GM11168 (cell line): ENCODE measurements around the gene GPR158.

Experiments
- in situ Hi-C: fragments of 300-500 bp; cut with MboI; formaldehyde crosslinking; loops from one replicate; pipeline ENCODE4 v1.12.0; 2022; ENCODE audit warnings: low sequenced_read_pairs; ENCODE audit not compliant: unreplicated experiment

GPR158 gene

GRCh38 chr10:25487266-25487665 lies 312.5 kb downstream of the GPR158 start:
- in situ Hi-C loops = no loop called here

GRCh38 chr10:25492040-25492439 lies 317.2 kb downstream of the GPR158 start:
- in situ Hi-C loops = no loop called here

- in situ Hi-C loops = no loop called here
These were observed 317.9 kb downstream of the GPR158 start for GRCh38 chr10:25492680-25493079.

- in situ Hi-C loops = no loop called here
These were observed 318.5 kb downstream of the GPR158 start for GRCh38 chr10:25493122-25493893.

- in situ Hi-C loops = no loop called here
These were observed 322.4 kb downstream of the GPR158 start for GRCh38 chr10:25497246-25497645.

GRCh38 chr10:25498645-25499044 lies 323.8 kb downstream of the GPR158 start:
- in situ Hi-C loops = no loop called here

- in situ Hi-C loops = no loop called here
These were observed 327.1 kb downstream of the GPR158 start for GRCh38 chr10:25501912-25502311.

- in situ Hi-C loops = no loop called here
These were observed 327.7 kb downstream of the GPR158 start for GRCh38 chr10:25502453-25502852.

- in situ Hi-C loops = no loop called here
These were observed 329.5 kb downstream of the GPR158 start for GRCh38 chr10:25504306-25504705.

- in situ Hi-C loops = no loop called here
These were observed 330.0 kb downstream of the GPR158 start for GRCh38 chr10:25504838-25505237.

GRCh38 chr10:25505466-25505865 lies 330.7 kb downstream of the GPR158 start:
- in situ Hi-C loops = no loop called here

GRCh38 chr10:25506821-25507335 lies 332.1 kb downstream of the GPR158 start:
- in situ Hi-C loops = no loop called here

GRCh38 chr10:25508112-25508815 lies 333.5 kb downstream of the GPR158 start:
- in situ Hi-C loops = no loop called here

GRCh38 chr10:25509151-25509550 lies 334.4 kb downstream of the GPR158 start:
- in situ Hi-C loops = no loop called here

GRCh38 chr10:25522294-25522693 lies 347.5 kb downstream of the GPR158 start:
- in situ Hi-C loops = no loop called here

GRCh38 chr10:25522946-25523608 lies 348.3 kb downstream of the GPR158 start:
- in situ Hi-C loops = no loop called here

GRCh38 chr10:25530306-25530705 lies 355.5 kb downstream of the GPR158 start:
- in situ Hi-C loops = no loop called here

- in situ Hi-C loops = no loop called here
These were observed 356.8 kb downstream of the GPR158 start for GRCh38 chr10:25531457-25532061.

- in situ Hi-C loops = no loop called here
These were observed 357.4 kb downstream of the GPR158 start for GRCh38 chr10:25532213-25532612.

- in situ Hi-C loops = no loop called here
These were observed 361.2 kb downstream of the GPR158 start for GRCh38 chr10:25536027-25536426.

- in situ Hi-C loops = no loop called here
These were observed 372.6 kb downstream of the GPR158 start for GRCh38 chr10:25547382-25547781.
